SIG-M5 (cell line): ENCODE data around the gene CTTNBP2.

Experiments
- DNase-seq: peaks from one replicate; lab custom pipeline; 2025; lab: John Stamatoyannopoulos, UW

Gene CTTNBP2

DNA sequence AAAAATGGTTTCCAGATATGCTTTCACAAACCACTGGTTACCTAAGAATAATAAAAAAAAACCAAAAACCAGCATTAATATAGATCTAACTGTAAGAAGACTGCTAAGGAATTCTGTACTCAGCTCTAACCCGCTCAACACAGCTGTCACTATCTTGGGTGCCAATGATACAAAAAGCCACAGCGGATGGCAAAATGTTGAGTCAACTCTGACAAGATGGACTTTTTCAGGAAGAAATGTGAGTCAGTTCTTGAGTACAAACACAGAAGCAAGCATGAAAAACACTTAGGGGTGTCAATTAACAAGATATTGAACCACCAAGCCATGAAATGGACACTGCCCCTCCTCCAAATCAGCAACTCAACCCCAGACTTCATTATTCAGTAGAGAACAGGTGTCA, 55.0 kb downstream of the CTTNBP2 start:
- DNase-seq, result no peak

DNA sequence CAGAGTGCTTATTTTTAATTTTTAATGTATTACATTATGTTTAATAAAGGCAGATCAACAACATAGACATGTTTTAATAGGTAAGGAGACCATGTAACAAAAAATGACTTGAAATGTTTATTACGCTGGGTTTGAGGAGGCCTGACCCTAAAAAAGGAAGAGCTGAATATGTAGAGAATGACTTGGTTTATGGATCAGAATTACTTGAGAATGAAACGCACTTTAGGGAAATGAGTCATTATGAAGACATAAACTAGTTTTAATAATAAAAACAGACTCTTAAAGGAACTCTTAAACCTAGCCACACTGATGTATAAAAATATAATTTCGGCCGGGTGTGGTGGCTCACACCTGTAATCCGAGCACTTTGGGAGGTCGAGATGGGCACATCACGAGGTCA, 56.5 kb downstream of the CTTNBP2 start:
- no peak for DNase-seq

DNA sequence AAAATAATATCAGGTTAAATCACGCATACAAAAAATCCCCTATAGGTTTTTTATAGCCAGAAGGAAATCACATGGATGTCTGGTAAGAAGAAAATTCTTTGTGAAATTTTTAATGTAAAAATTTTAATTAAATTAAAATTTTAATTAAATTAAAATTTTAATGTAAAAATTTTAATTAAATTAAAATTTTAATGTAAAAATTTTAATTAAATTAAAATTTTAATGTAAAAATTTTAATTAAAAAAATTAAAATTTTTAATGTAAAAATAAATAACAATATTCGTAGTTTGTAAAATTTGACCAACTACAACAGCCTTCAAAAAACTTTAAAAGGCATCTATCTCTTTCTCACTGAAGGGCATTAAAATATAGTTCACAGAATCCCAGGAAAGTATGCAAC, 61.5 kb downstream of the CTTNBP2 start:
- no peak for DNase-seq

DNA sequence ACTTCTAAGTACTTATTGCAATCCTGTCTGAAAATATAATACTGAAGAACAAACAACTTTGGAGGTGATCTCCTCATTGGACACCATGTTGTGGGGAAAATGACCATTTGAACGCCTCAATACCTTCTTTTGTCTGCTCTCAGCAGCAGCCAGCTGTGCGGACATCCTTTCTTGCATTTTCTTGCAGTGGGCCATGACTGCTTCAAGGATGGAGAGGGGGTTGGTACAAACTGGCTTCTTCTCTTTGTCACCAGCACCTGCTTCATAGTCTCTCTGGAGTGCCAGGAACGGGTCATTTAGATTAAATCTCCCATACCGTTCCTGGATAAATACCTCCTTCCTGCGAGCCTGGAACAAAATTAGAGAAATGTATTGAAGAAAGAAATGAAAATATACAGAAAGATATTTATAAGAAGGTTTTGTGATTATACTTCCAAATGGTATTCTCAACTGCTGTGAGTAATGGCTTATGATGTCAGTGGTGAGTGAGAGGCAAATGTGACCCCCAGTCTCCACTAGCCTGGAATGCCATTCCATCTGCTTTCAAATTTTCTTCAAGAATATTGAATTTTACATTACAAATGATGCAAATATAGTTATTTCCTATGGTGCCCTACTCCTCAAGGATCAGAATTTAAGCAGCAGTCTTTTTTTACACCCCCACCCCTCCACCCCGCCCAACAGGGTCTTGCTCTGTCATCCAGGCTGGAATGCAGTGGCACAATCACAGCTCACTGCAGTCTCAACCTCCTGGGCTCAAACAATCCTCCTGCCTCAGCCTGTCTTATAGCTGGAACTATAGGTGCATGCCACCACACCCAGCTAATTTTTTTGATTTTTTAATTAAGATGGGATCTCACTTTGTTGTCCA, 62.4 kb downstream of the CTTNBP2 start:
- no peak for DNase-seq

DNA sequence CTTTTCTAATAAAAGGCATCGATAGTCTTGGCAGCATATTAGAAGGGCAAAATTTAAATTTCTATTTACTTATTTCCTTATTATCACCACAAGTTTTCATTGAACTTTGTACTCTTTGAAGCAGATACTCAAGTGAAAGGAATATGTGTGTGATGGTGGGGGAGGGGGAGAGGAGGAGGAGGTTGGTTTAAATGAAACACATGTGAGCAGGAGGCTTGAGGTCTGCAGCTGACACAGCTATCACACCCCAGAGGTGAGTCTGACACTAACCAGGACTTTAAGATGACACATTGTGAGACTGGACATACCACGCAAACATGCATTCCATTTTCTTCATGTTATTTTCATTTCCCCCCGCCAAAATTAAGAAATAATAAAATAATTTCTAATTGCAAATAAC, 63.3 kb downstream of the CTTNBP2 start:
- DNase-seq, result no peak

DNA sequence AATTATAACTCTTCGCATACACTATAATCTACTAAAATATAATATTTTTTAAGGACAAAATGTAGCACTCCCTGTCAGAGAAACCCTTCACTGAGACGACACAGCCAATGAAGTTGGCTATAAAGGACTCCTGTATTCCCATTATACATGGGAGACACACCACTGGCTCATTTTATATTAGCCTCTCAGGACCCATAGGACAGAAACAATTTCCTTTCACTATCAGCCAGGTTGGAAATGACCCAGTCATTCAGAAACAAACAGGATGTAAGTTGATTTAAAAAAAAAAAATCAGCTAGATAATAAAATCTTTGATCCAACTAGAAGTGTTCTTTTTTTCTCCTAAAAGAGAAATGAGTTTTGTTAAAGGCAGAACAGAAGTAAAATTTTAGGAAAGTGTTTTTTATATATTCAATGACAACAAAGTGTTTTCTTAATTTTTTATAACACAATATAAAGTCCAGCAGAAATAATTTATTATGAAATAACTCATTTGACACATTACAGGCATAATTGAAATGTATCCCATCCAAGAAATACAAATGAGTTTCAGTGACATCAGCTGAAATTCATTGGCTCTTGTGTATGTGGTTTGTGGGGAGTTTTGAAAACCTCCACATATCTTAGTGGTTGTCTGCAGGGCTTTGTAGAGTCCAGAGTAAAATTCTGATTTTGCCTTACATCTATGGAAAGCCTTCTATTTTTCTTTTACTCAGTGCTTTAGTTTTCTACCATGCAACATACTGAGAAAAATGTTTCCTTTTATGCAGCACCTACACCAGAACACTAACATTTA, 64.1 kb downstream of the CTTNBP2 start:
- DNase-seq, result no peak

DNA sequence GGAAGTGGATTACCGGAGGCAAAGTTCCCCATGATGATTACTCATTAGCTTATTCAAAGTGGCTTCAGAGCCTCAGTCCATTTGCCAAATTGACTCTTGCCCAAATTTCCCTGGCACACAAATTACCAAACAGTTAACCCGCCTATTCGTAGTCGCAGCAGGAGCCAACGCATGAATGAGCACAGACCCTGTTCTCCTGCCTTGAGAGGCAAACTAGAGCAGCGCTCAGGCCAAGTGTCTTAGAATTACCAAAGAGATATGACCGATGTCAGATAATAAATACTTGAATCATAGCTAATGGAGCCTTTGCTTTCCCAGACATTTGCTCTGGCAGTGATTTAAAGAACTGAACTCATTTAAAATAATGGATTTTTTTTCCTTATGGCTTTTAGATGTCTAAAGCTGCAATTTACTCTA, 64.9 kb downstream of the CTTNBP2 start:
- no peak for DNase-seq

DNA sequence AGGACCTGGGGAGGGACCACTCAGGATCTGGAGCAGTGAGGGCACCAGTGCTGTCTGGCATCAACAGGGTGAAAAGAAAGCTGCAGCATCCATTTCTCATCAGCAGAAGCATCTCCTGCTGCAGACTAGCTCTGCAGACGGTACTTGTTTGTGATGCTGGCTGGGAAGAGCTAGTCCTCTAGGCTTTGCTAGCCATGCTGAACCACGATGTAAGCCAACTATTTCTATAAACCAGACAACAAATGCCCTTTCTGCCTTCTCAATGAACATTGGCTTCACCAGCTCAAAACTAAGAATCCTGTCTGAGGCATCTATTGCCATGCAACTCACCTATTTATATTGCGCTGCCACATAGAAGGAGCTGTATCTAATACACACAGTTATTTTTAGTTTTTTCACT, 65.6 kb downstream of the CTTNBP2 start:
- no peak for DNase-seq

DNA sequence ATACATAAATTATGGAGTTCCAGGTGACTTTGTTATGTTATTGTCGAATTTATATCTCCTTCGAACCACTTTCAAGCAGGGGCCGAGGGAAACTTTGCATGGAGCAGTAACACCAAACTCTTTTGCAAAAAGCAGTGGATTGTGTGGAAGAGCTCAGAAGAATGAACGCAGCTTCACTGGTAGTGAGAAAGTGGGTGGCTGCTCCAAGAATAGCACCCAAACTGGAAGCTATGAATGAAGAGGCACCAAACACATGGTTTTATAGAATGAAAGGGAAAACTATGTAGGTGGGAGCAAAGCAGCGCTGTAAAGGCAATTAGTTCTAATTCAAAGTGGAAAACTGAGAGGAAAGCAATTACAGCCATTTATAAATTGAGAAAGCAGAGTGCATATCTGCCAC, 67.2 kb downstream of the CTTNBP2 start:
- DNase-seq, result no peak

DNA sequence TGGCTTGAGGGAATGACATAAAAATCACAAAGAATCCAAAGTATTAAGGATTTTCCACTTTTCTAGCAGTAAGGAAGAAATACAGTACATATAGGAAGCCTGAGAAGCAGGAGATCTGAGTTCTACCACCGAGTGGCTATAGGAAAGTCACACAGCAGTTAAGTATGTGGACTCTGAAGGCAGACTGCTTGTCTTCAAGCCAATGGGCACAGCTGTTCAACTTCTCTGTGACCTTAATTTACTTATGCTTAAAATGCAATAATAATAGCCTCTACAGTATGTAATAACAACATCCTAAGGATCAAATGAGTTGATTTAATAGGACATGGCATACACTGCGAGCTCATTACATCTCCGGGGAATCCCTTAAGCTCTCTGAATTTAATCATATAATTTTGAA, 68.0 kb downstream of the CTTNBP2 start:
- no peak for DNase-seq

DNA sequence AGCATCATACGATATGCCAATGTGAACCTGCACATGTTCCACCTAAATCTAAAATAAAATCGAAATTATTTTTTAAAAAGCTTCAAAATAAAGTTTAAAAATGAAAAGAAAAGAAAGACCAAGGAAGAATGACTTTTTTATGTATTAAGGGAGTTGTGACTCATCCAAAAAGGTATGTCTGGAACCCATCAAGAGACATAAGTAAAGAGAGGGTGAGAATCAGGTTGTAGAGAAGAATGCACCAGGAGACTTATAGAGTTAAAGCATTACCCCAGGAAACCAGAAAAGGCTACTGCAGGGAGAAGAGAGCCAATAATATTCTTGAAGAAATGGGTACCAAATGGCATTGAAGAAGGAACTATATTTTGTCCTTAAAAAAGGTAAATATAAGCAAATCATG, 69.8 kb downstream of the CTTNBP2 start:
- no peak for DNase-seq

DNA sequence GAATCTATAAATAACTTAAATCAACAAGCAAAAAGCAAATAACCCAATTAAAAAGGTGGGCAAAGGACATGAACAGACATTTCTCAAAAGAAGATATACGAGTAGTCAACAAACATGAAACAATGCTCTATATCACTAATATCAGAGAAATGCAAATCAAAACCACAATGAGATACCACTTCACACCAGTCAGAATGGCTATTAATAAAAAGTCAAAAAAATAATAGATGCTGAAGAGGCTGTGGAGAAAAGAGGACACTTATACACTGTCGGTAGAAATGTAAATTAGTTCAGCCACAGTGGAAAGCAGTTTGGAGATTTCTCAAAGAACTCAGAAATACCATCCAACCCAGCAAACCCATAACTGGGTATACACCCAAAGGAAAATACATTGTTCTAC, 70.6 kb downstream of the CTTNBP2 start:
- DNase-seq, result no peak

DNA sequence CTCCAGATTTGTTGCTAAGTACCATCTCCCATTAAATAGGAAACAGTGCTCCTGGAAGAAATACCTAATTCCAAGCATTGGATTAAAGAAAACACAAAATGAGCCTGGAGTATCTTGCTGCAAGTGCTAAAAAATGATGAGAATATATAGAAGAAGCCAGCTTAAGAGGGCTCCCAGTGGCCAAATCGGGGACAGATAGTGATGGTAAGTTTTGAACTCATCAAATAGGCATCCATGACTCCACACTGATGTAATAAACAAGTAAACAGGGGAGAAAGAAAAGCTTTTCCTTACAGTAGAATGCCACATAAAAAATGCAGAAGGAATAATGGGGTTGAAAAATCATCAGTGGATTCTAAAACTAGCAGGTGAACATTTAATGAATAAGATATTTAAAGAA, 72.4 kb downstream of the CTTNBP2 start:
- DNase-seq, result no peak

DNA sequence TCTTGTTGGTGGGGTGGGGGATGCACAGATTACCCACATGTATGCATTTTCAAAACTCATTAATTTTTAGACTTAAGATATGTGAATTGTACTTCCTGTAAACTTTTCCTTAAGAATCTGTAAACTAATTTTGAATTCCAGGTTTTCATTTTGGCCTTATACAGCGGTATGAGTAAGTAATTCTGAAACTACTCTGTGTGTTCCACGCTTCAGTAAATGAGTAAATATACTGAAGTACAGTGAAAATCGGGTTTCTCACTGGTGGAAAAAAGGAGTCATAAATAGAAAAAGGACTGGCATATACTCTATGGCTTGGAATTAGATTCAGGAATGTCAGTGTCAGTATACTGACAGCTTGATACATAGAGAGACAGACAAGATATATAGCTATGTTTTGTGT, 72.8 kb downstream of the CTTNBP2 start:
- DNase-seq, result no peak

DNA sequence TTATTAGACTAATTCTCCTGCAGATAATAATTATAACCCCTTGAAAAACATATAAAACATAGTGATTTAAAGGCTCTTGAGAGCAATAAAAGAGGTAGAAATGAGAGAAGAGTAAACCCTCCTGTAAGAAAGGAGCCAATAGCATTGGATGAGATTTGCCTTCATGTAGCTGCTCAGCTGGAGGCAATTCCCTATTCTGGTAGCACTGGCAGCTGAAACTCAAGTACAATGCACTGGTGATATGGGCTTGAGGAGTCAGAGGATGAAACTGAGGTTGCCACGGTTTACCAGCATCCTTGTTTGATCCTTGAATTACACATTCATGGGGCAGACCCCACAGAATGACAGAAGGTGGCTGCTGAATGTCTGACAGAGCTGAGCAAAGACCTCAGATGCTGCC, 76.4 kb downstream of the CTTNBP2 start:
- no peak for DNase-seq

DNA sequence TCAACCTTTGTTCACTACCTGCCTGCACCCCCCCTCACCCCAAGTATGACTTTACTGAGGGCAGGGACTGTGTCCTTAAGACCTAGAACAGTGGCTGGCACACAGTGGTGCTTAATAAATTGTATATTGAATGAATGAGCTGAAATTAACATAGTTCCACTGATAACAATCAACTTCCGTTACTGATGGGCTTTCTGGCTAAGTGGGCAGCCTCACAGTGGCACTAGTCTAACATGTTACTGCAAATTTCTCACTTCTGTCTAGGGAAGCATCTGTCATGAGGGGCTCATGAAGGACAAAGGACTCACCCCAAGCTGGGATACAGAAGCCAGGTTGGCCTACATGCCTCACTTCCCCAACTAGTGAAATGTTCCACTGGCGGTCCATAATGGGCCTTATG, 79.3 kb downstream of the CTTNBP2 start:
- no peak for DNase-seq

DNA sequence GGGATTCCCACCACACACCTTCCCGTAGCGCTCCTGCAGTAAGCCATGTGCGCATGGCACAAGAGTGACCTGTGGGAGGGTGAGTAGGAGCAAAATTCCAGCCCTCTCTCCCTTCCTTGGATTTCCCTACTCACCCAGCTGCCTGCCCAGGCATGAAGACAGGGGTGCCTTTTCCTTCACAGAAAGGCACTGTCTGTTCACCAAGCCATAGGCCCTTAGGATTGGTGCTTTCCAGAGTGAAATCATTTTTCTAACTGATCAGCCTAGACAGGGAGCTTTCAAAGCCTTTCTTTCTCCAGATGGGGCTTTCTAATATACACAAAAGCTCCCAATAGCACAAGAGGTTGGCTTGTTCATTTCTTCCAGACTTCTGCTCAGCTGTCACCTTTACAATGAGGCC, 79.7 kb downstream of the CTTNBP2 start:
- DNase-seq, result no peak

DNA sequence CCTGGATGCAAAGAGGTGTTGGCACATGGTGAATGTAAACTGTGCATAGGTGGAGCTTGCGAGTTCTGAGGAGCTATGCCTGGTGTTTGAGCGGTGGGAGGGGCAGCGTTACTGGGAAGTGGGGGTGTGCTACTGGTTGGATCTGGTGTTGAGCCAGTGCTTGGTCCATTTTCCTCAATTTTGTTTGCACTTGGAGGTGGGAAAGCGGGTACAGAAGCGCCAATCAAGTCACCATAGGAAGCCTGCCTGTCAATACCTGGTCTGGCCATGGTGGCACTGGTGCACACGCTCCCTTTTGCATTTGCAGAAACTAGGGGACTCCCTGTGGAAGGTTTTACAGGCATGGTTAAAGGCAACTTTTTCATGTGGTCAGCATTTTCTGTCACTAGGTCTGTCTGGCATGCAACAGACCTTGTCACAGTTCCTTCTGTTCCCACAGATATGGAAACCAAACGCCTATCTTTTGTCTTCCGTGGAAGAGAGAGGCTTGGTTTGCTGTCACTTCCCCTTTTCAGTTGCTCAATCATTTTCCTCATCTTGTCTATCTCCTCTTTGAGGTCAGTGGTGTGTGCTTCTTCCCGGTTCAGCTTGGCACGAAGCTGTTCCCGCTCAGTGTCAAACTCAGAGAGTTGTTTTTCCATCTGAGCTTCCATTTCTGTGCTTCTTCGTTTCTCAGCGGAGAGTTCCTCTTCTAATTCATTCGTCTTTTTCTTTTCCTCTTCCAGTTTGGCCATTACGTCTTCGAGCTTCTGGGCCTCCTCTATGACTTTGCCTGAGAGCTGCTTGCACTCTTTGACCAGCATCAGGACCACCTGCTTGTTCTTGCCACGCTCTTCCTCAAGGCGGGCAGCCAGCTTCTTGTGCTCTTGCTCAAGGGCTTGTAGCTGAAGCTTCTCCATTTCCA, 81.1 kb downstream of the CTTNBP2 start:
- DNase-seq, result peak; percentile 53

DNA sequence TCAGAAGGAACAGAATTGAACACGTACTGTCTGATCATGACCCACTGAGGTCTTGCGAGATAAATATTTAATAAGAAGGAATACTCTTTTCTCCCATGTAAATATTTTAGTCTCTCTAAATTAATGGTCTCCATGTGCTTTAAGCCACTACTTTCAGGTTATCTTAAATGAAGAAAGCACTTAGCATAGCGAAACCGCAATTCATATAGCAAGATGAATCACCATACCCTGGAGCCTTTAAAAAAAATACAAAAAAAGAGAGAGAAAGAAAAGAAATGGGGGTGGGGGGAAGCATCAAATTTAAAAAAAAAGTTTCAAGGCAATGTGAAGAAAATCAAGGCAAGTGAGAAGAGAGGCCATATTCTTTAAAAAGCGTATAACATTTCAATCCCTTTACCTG, 82.5 kb downstream of the CTTNBP2 start:
- no peak for DNase-seq

DNA sequence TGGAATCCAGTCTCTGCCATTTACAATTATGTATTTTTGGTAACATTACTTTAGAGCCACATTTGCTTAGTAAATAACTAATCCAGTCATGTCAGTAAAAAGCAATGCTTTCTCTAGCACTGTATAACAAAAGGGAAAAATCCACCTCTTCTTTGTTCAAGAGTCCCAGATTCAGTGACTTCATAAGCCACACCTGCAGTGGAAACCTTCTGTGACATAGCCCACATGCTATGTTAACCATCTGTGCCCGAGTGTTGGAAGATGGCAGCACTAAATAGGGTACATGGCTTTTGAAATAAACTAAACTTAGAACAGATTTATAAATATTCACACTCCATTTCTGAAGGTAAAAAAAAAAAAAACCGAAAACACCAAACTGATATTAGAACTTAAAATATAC, 83.0 kb downstream of the CTTNBP2 start:
- DNase-seq, result no peak

DNA sequence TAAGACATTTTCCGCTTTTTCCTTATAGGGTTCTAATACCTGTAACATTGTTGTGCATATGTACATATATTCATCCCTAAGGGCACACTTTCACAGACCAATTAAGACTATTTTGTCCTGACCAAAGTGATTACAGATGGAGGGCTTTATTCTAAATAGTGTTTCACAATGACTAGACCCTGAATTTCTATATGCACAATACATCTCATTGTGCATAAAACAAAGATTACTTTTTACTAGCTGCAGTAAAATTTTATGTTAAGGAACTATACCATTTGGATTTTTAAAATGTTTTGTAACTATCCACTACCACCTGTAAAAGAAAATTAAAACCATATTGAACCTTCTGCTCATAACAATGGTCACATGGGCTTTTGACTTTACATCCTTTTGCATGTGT, 87.8 kb downstream of the CTTNBP2 start:
- no peak for DNase-seq

DNA sequence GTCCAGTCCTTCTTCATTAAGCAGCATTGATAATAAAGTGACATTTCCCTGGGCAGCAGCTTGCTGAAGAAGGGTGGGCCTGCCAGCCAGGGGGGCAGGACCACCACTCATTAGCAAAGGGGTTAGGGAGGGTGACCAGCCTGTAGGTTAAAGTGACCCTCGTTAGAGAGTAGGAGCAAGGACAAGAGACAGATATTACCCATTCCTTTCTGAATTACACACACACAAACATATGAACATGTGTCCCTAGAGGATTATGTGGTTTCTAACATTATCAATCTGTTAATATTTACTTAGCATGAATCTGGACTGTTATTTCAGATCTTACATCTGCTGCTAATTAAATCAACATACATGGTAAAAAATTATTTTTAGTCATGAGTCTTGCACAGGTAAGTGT, 88.9 kb downstream of the CTTNBP2 start:
- DNase-seq, result no peak
